GM12872 (cell line): ENCODE data around the gene C3orf18.

Experiments used
- CTCF ChIP-seq: IDR thresholded peaks from 3 replicates; pipeline ENCODE4 v1.5.1; 2011; ENCODE audit warnings: low read depth, mild to moderate bottlenecking, low read length, moderate library complexity; ENCODE audit not compliant: insufficient read depth

Gene C3orf18

GRCh38 chr3:50567011-50567385, 549 bp downstream of the C3orf18 start:
- no peak for TF ChIP-seq CTCF

GRCh38 chr3:50564321-50564720, 3.2 kb downstream of the C3orf18 start:
- no peak for TF ChIP-seq CTCF

GRCh38 chr3:50563867-50564266, 3.7 kb downstream of the C3orf18 start:
- no peak for TF ChIP-seq CTCF

GRCh38 chr3:50562861-50563260, 4.7 kb downstream of the C3orf18 start:
- TF ChIP-seq CTCF: no peak

GRCh38 chr3:50559702-50560101, 7.8 kb downstream of the C3orf18 start:
- TF ChIP-seq CTCF: no peak

GRCh38 chr3:50557915-50558314, 9.6 kb downstream of the C3orf18 start:
- no peak for TF ChIP-seq CTCF

- no peak for TF ChIP-seq CTCF
Measured at GRCh38 chr3:50557106-50557505, 10.4 kb downstream of the C3orf18 start.

- no peak for TF ChIP-seq CTCF
Measured at GRCh38 chr3:50554553-50554952, 13.0 kb downstream of the C3orf18 start.
